Sigmoid colon (tissue), 7 donors: ENCODE results near the gene TAF1B. TPM values are rescaled to one million over a fixed set of nuclear protein-coding genes. Genes with fewer than 3 reads are reported as not detected.
A peak's percentile ranks its signal among the peaks of the same experiment; 100 is the strongest.

ENCODE experiments used
- DNase-seq: peaks from one replicate; pipeline ENCODE4 v3.0.0-alpha.2; 2019
- H3K27ac ChIP-seq, 4 donors: fragments of 200-600 bp; sonication (generic); one replicate each; pipeline ENCODE4 v1.5.1; 2016 to 2019; ENCODE audit warnings: mild to moderate bottlenecking in 1 of 4
- H3K27me3 ChIP-seq, 3 donors: fragments of 200-600 bp; sonication (generic); one replicate each; pipeline ENCODE4 v1.5.1; 2019; ENCODE audit warnings: mild to moderate bottlenecking in 1 of 3
- H3K36me3 ChIP-seq, 4 donors: fragments of 200-600 bp; sonication (generic); one replicate each; pipeline ENCODE4 v1.5.1; 2016 to 2019
- H3K4me1 ChIP-seq, 4 donors: fragments of 200-600 bp; sonication (generic); one replicate each; pipeline ENCODE4 v1.5.1; 2017 to 2019
- H3K4me3 ChIP-seq, 4 donors: fragments of 200-600 bp; sonication (generic); one replicate each; pipeline ENCODE4 v1.5.1; 2017 to 2019; ENCODE audit warnings: mild to moderate bottlenecking in 2 of 4, moderate library complexity in 1 of 4
- H3K9me3 ChIP-seq, 4 donors: fragments of 200-600 bp in 3 of 4; sonication (generic) in 3 of 4; one replicate each; pipeline versions ENCODE4 v1.5.1 to v1.6.1; 2013 to 2019
- CTCF ChIP-seq, 4 experiments: fragments of 450-650 bp in 3 of 4; fragments of 200-600 bp in 1 of 4; IDR thresholded peaks; one replicate each; pipeline ENCODE4 v1.5.1; 2016 to 2019; ENCODE audit warnings: antibody characterized with exemption in 4 of 4, mild to moderate bottlenecking in 3 of 4, moderate library complexity in 2 of 4
- EP300 ChIP-seq, 4 donors: sonication (generic); formaldehyde crosslinking; IDR thresholded peaks; one replicate each; pipeline ENCODE4 v1.6.1; 2017; ENCODE audit warnings: antibody characterized with exemption in 4 of 4
- POLR2A ChIP-seq, 2 donors: fragments of 450-650 bp; IDR thresholded peaks; one replicate each; pipeline ENCODE4 v1.6.1; 2016; ENCODE audit warnings: antibody characterized with exemption in 2 of 2, mild to moderate bottlenecking in 2 of 2, moderate library complexity in 2 of 2
- POLR2AphosphoS5 ChIP-seq, 4 donors: sonication (generic); formaldehyde crosslinking; IDR thresholded peaks; one replicate each; pipeline ENCODE4 v1.6.1; 2017; ENCODE audit warnings: antibody characterized with exemption in 4 of 4
- WGBS, 2 donors: extraction: QIAGEN DNeasy Blood & Tissue Kit; methylation state at CpG; one replicate each; pipeline ENCODE4 v1.1.7; 2013; 5-methylcytosine and 5-hydroxymethylcytosine counted together
- intact Hi-C: fragments of 100-400 bp; cut with DNase I; formaldehyde crosslinking; loops from one replicate; pipeline ENCODE4 v1.15.1; 2023
- polyA plus RNA-seq, 3 donors: library from polyadenylated mRNA; stranded (reverse); fragments of 200-250 nt; gene quantifications; one replicate each; pipeline ENCODE4 v1.2.3, GENCODE V29; 2013
- total RNA-seq, 4 donors: library from RNA; depleted of rRNA; stranded (reverse); fragments of >200 nt; gene quantifications; one replicate each; pipeline ENCODE4 v1.1.0, GENCODE V29; 2016
- donor health status: healthy with polysubstance abuse.
- donor health status: Bipolar disorder and iron deficiency.
- donor health status: healthy.

Gene TAF1B
- total and polyA plus RNA-seq, 7 donors = 2.3 to 19.8 (median 11.4) TPM

GRCh38 chr2:9797086-9797485 is 46.2 kb upstream of the TAF1B start:
- Histone ChIP-seq H3K27me3 (no peaks in the 10 kb centered on the region), H3K4me1 (peaks cover 0 to 22% (median 4%) of the 10 kb centered on the region in 4 donors), H3K4me3 (no peak overlapping the region), H3K36me3 (no peaks in the 10 kb centered on the region), H3K9me3 (no peaks in the 10 kb centered on the region), H3K27ac (no peak overlapping the region)
- TF ChIP-seq POLR2AphosphoS5 (IDR thresholded peaks at IDR 0.05) (no peak), CTCF (IDR thresholded peaks at IDR 0.05) (no peak), EP300 (IDR thresholded peaks at IDR 0.05) (no peak), POLR2A (IDR thresholded peaks at IDR 0.05) (no peak)
- no peak for DNase-seq
- WGBS, 2 donors = 85 to 90% methylated on average over 4 of the region's 4 CpGs
- intact Hi-C loops = loop anchor here (10.0 kb wide), 1 partner anchor 638 kb away; no protein-coding TSS in a partner anchor

- no peaks in the 10 kb centered on the region for H3K9me3 ChIP-seq
- 42 to 73% methylated on average over 18 of the region's 18 CpGs for WGBS, 2 donors
- intact Hi-C loops = loop anchor here (10.0 kb wide), 1 partner anchor 637 kb away; no protein-coding TSS in a partner anchor
- no peaks in the 10 kb centered on the region for H3K36me3 ChIP-seq
- DNase-seq = no peak
- H3K4me1 ChIP-seq = peaks cover 0 to 22% (median 4%) of the 10 kb centered on the region in 4 donors
- H3K4me3 ChIP-seq = no peak overlapping the region
- TF ChIP-seq POLR2AphosphoS5 (IDR thresholded peaks at IDR 0.05) (no peak), EP300 (IDR thresholded peaks at IDR 0.05) (no peak)
- no peak overlapping the region for H3K27ac ChIP-seq
- no peaks in the 10 kb centered on the region for H3K27me3 ChIP-seq
Measured at GRCh38 chr2:9797681-9798556, 45.4 kb upstream of the TAF1B start.

- DNase-seq = no peak
Measured at GRCh38 chr2:9799011-9799596, 44.2 kb upstream of the TAF1B start.

GRCh38 chr2:9799729-9800632 is 43.3 kb upstream of the TAF1B start:
- Histone ChIP-seq H3K4me1 (peaks cover 0 to 22% (median 4%) of the 10 kb centered on the region in 4 donors), H3K9me3 (no peaks in the 10 kb centered on the region), H3K27me3 (no peaks in the 10 kb centered on the region), H3K27ac (no peak overlapping the region), H3K36me3 (no peaks in the 10 kb centered on the region), H3K4me3 (no peak overlapping the region)
- TF ChIP-seq CTCF (IDR thresholded peaks at IDR 0.05) (peak; percentile 80 to 97 (median 93)), EP300 (IDR thresholded peaks at IDR 0.05) (no peak), POLR2A (IDR thresholded peaks at IDR 0.05) (no peak), POLR2AphosphoS5 (IDR thresholded peaks at IDR 0.05) (no peak)
- intact Hi-C loops = loop anchor here (10.0 kb wide), 1 partner anchor 635 kb away; no protein-coding TSS in a partner anchor
- DNase-seq = peak; percentile 90
- 20 to 21% methylated on average over 14 of the region's 14 CpGs for WGBS, 2 donors

More at GRCh38 chr2:9799011-9799596, 44.2 kb upstream of the TAF1B start:
- Histone ChIP-seq H3K9me3 (no peaks in the 10 kb centered on the region), H3K36me3 (no peaks in the 10 kb centered on the region), H3K4me3 (no peak overlapping the region), H3K27ac (no peak overlapping the region), H3K27me3 (no peaks in the 10 kb centered on the region), H3K4me1 (peaks cover 0 to 22% (median 4%) of the 10 kb centered on the region in 4 donors)
- TF ChIP-seq POLR2AphosphoS5 (IDR thresholded peaks at IDR 0.05) (no peak), CTCF (IDR thresholded peaks at IDR 0.05) (no peak), EP300 (IDR thresholded peaks at IDR 0.05) (no peak), POLR2A (IDR thresholded peaks at IDR 0.05) (no peak)
- intact Hi-C loops = loop anchor here (10.0 kb wide), 1 partner anchor 636 kb away; no protein-coding TSS in a partner anchor
- 41 to 57% methylated on average over 11 of the region's 11 CpGs for WGBS, 2 donors
